ENCODE measurements around the gene ZSWIM8. TPM values are rescaled to one million over a fixed set of nuclear protein-coding genes. Genes with fewer than 3 reads are reported as not detected.

ZSWIM8 gene
- polyA plus RNA-seq, 3 donors: 7.8 to 150 (median 19.2) TPM

DNA sequence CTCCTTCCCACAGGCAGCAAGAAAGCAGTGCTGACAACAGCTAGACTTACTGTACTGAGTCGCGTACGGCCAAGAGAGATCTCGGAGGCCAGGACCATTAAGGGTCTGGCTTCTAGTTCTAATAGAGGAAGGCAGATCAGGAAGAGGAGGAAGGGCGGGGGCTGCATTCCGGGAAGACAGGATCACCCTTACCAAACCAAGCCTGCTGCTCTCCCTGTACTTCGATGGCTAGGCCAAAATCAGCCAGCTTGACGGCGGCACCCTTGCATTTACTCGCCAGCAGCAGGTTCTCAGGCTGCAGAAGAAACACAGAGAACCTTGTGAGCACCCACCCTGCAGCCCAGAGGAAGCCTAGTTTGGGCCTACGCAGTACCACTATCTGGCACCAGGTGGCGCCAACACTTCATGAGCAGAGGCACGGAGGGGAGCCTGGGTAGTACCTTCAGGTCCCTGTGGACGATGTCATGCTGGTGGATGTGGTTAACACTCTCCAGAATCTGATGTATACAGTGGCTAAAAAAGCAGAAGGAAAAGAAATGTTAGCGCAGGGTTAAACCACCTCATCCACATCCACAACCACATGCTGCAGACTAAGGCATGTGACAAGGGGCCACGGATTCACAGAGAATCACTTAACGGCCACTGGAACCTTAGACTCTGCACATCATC, 63.5 kb downstream of the ZSWIM8 start:
- H3K36me3 ChIP-seq (replicated peaks in 1 of 2; ENCODE audit: control insufficient read depth in 1 of 2, insufficient read depth in 2 of 2, low read length in 2 of 2): peaks cover 70 to 86% of the 10 kb centered on the region in 2 donors
- H2AFZ ChIP-seq (ENCODE audit: insufficient read depth, low read depth, low read length, poor library complexity, severe bottlenecking): no peak overlapping the region
- no peak overlapping the region for H3K9ac ChIP-seq (ENCODE audit: insufficient read depth, low read length, poor library complexity, severe bottlenecking)
- DNase-seq: peak; percentile 91 to 95 (median 92)
- Mint-ChIP-seq H3K4me1 (peaks cover 20% of the 10 kb centered on the region), H3K36me3 (peaks cover 74 to 89% of the 10 kb centered on the region in 2 donors), H3K27me3 (ENCODE audit: low read depth in 3 of 3) (no peaks in the 10 kb centered on the region), H3K9me3 (peaks cover 0 to 2% (median 0%) of the 10 kb centered on the region in 7 donors), H3K27ac (peak overlapping the region; percentile 77 to 95 (median 88)), H3K4me3 (peak overlapping the region in 1 of 2 donors; percentile 61)
- 28% methylated on average over 9 of the region's 17 CpGs for WGBS (ENCODE audit: insufficient coverage)
- peaks cover 13% of the 10 kb centered on the region for H3K79me2 ChIP-seq (ENCODE audit: insufficient read depth, low read length)
- no peaks in the 10 kb centered on the region for H3K9me3 ChIP-seq (replicated peaks in 1 of 2; ENCODE audit: control insufficient read depth in 1 of 2, insufficient read depth in 1 of 2, low read length in 2 of 2)
- H3K4me3 ChIP-seq (replicated peaks in 1 of 3; ENCODE audit: low read depth in 2 of 3, low read length in 3 of 3): no peak overlapping the region
- TF ChIP-seq, protein P1, sequence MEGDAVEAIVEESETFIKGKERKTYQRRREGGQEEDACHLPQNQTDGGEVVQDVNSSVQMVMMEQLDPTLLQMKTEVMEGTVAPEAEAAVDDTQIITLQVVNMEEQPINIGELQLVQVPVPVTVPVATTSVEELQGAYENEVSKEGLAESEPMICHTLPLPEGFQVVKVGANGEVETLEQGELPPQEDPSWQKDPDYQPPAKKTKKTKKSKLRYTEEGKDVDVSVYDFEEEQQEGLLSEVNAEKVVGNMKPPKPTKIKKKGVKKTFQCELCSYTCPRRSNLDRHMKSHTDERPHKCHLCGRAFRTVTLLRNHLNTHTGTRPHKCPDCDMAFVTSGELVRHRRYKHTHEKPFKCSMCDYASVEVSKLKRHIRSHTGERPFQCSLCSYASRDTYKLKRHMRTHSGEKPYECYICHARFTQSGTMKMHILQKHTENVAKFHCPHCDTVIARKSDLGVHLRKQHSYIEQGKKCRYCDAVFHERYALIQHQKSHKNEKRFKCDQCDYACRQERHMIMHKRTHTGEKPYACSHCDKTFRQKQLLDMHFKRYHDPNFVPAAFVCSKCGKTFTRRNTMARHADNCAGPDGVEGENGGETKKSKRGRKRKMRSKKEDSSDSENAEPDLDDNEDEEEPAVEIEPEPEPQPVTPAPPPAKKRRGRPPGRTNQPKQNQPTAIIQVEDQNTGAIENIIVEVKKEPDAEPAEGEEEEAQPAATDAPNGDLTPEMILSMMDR (IDR thresholded peaks at IDR 0.05): peak; percentile 98
- peak overlapping the region in 1 of 2 donors; percentile 49 for H3K27ac ChIP-seq (ENCODE audit: low read depth in 1 of 2, low read length in 2 of 2)
- peak overlapping the region; percentile 3 for H3K4me2 ChIP-seq (replicated peaks; ENCODE audit: extremely low read depth, low read length, poor library complexity, severe bottlenecking)
- H3K27me3 ChIP-seq (ENCODE audit: control insufficient read depth in 2 of 2, insufficient read depth in 2 of 2, low read length in 2 of 2): no peaks in the 10 kb centered on the region
- H4K20me1 ChIP-seq (ENCODE audit: insufficient read depth, low read length): peaks cover 49% of the 10 kb centered on the region
- H3K4me1 ChIP-seq (ENCODE audit: control insufficient read depth in 1 of 2, insufficient read depth in 2 of 2, low read length in 2 of 2): peaks cover 13 to 19% of the 10 kb centered on the region in 2 donors
- intact Hi-C loops (cut with micrococcal nuclease): loop anchor here (1.0 to 10.0 kb wide), 4 partner anchors 30 to 236 kb away; no protein-coding TSS in a partner anchor

DNA sequence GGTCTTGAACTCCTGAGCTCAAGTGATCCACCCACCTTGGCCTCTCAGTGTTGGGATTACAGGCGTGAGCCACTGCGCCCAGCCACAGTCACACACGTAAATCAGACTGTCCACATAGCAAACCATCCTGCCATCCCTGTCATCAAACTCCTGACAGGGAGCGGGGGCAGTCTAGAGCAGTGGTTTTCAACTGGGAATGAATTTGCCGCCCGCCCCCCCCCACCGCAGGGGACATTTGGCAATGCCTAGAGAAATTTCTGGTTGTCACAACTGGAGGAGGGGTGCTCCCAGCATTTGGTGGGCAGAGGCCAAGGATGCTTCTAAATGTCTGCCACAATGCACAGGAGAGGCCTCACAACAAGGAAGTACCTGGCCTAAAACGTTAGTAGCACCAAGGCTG, 64.8 kb downstream of the ZSWIM8 start:
- Histone ChIP-seq H3K79me2 (ENCODE audit: insufficient read depth, low read length) (peaks cover 24% of the 10 kb centered on the region), H3K9me3 (replicated peaks in 1 of 2; ENCODE audit: control insufficient read depth in 1 of 2, insufficient read depth in 1 of 2, low read length in 2 of 2) (no peaks in the 10 kb centered on the region), H3K9ac (ENCODE audit: insufficient read depth, low read length, poor library complexity, severe bottlenecking) (no peak overlapping the region), H3K27ac (ENCODE audit: low read depth in 1 of 2, low read length in 2 of 2) (no peak overlapping the region), H3K4me1 (ENCODE audit: control insufficient read depth in 1 of 2, insufficient read depth in 2 of 2, low read length in 2 of 2) (peaks cover 13 to 18% of the 10 kb centered on the region in 2 donors), H3K36me3 (replicated peaks in 1 of 2; ENCODE audit: control insufficient read depth in 1 of 2, insufficient read depth in 2 of 2, low read length in 2 of 2) (peaks cover 74 to 91% of the 10 kb centered on the region in 2 donors), H3K4me2 (replicated peaks; ENCODE audit: extremely low read depth, low read length, poor library complexity, severe bottlenecking) (no peak overlapping the region), H3K27me3 (ENCODE audit: control insufficient read depth in 2 of 2, insufficient read depth in 2 of 2, low read length in 2 of 2) (no peaks in the 10 kb centered on the region), H3K4me3 (replicated peaks in 1 of 3; ENCODE audit: low read depth in 2 of 3, low read length in 3 of 3) (no peak overlapping the region), H4K20me1 (ENCODE audit: insufficient read depth, low read length) (peaks cover 61% of the 10 kb centered on the region), H2AFZ (ENCODE audit: insufficient read depth, low read depth, low read length, poor library complexity, severe bottlenecking) (no peak overlapping the region)
- Mint-ChIP-seq H3K27ac (peak overlapping the region in 5 of 7 donors; percentile 14 to 79 (median 65)), H3K36me3 (peaks cover 78 to 92% of the 10 kb centered on the region in 2 donors), H3K4me3 (no peak overlapping the region), H3K4me1 (peaks cover 19% of the 10 kb centered on the region), H3K9me3 (peaks cover 0 to 2% (median 0%) of the 10 kb centered on the region in 7 donors), H3K27me3 (ENCODE audit: low read depth in 3 of 3) (no peaks in the 10 kb centered on the region)
- intact Hi-C loops (cut with micrococcal nuclease): no loop called here
- WGBS (ENCODE audit: insufficient coverage): 73% methylated on average over 8 of the region's 8 CpGs
- DNase-seq: no peak
- TF ChIP-seq, protein P1 (IDR thresholded peaks at IDR 0.05): no peak
